Measurements from ENCODE around the gene MAGEH1. TPM values are rescaled to one million over a fixed set of nuclear protein-coding genes. Genes with fewer than 3 reads are reported as not detected.
A peak's percentile ranks its signal among the peaks of the same experiment; 100 is the strongest.
"Not testable (repeated sequence)": the region's sequence is repeated elsewhere in the genome, so short reads cannot be mapped to it uniquely, and the experiment has no call there.

MAGEH1 gene
- total and polyA plus RNA-seq, 4 donors: 113 to 133 (median 123) TPM

DNA sequence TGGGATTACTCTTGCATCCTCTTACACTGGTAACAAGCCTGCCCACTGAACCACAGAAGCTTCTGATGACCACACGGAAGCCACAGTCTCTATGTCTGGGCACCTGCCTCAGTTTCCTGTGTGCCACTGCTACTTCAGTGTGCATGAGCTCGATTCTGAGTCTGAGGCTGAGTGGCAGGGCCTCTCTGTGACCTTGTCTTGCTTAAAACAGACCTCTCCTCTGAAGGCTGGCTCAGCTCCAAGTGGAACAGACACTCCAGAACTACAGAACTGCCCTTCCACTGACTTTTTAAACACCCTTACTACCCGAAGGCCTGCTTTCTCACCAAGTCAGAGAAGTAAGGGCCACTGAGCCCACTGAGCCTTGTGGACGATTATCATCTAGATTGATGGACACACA is 8.0 kb downstream of the MAGEH1 start:
- not testable (repeated sequence) for H3K4me1 ChIP-seq (ENCODE audit: control insufficient read depth, insufficient read depth, low read length); H3K27me3 ChIP-seq (ENCODE audit: control insufficient read depth, insufficient read depth, low read length); H3K27ac ChIP-seq (ENCODE audit: low read depth, low read length); H3K36me3 ChIP-seq (ENCODE audit: control insufficient read depth, insufficient read depth, low read length); H3K4me3 ChIP-seq (ENCODE audit: low read depth, low read length); DNase-seq (ENCODE audit: low read depth in 4 of 6, low spot score in 6 of 6); H3K9me3 ChIP-seq (ENCODE audit: control insufficient read depth, insufficient read depth, low read length)
- WGBS (ENCODE audit: insufficient coverage): no CpG with 5 or more reads among the region's 4 CpGs

DNA sequence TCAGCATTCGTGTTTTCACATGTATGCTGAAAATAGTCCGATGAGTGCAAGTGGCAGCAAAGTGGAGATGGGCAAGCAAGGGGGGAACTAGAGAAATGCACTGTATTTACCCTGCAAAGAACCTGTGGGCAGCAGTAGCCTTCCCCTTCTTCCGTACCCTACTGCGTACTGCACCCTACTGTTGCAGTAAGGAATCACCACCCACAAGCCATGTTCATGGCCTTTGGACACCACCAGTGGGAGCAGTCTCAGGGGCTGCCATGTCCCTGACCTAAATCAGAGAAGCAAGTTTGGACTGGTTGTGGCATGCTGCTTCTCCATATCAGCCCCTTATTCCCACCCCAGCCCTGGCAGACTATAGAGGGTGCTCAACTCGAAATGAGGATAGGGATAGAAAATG is 12.1 kb downstream of the MAGEH1 start:
- WGBS (ENCODE audit: insufficient coverage): no CpG with 5 or more reads among the region's 5 CpGs
- not testable (repeated sequence) for H3K27ac ChIP-seq (ENCODE audit: low read depth, low read length); H3K4me3 ChIP-seq (ENCODE audit: low read depth, low read length); H3K27me3 ChIP-seq (ENCODE audit: control insufficient read depth, insufficient read depth, low read length); DNase-seq (ENCODE audit: low read depth in 4 of 6, low spot score in 6 of 6); H3K9me3 ChIP-seq (ENCODE audit: control insufficient read depth, insufficient read depth, low read length); H3K36me3 ChIP-seq (ENCODE audit: control insufficient read depth, insufficient read depth, low read length); H3K4me1 ChIP-seq (ENCODE audit: control insufficient read depth, insufficient read depth, low read length)

DNA sequence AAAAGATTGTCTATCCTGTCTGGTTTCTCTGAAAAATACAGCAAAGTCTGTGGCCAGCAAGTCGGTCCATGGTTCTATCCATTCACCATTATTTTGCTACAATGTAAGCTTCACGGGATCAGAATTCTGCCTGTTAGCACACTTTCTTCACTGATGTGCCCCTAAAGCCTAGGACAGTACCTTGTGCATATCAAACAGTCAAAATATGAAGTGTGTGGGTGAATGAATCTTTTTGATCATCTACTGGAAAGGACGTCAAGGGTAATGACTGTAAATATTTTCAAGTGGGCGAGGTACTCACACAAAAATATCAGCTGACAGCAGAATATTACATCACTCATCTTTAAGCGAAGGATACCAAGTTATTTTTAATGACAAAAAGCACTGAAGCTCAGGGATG is 13.2 kb downstream of the MAGEH1 start:
- not testable (repeated sequence) for H3K27ac ChIP-seq (ENCODE audit: low read depth, low read length); H3K4me1 ChIP-seq (ENCODE audit: control insufficient read depth, insufficient read depth, low read length); DNase-seq (ENCODE audit: low read depth in 4 of 6, low spot score in 6 of 6); H3K4me3 ChIP-seq (ENCODE audit: low read depth, low read length); H3K36me3 ChIP-seq (ENCODE audit: control insufficient read depth, insufficient read depth, low read length); H3K9me3 ChIP-seq (ENCODE audit: control insufficient read depth, insufficient read depth, low read length); H3K27me3 ChIP-seq (ENCODE audit: control insufficient read depth, insufficient read depth, low read length)
- WGBS (ENCODE audit: insufficient coverage): no CpG with 5 or more reads among the region's 5 CpGs

DNA sequence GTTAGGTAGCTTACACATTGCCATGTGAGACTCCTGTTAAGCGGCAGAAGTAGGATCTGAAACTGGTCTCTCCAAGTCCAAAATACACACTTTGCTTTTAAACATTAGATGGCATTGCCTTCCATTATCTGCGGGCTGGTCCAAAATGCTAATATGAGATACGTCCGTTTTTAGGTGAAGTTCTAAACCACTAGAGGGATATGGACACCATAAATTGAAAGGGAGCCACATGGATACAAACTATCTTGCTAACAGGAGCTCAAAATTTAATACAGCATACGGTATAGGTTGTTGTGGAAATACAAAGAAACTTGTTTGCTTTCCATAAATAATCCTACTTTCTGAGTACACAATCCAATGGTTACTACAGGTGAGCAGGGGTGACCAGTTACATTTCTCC is 13.9 kb downstream of the MAGEH1 start:
- not testable (repeated sequence) for H3K9me3 ChIP-seq (ENCODE audit: control insufficient read depth, insufficient read depth, low read length); H3K27me3 ChIP-seq (ENCODE audit: control insufficient read depth, insufficient read depth, low read length); H3K36me3 ChIP-seq (ENCODE audit: control insufficient read depth, insufficient read depth, low read length); DNase-seq (ENCODE audit: low read depth in 4 of 6, low spot score in 6 of 6); H3K27ac ChIP-seq (ENCODE audit: low read depth, low read length); H3K4me3 ChIP-seq (ENCODE audit: low read depth, low read length); H3K4me1 ChIP-seq (ENCODE audit: control insufficient read depth, insufficient read depth, low read length)
- no CpG with 5 or more reads among the region's 5 CpGs for WGBS (ENCODE audit: insufficient coverage)

DNA sequence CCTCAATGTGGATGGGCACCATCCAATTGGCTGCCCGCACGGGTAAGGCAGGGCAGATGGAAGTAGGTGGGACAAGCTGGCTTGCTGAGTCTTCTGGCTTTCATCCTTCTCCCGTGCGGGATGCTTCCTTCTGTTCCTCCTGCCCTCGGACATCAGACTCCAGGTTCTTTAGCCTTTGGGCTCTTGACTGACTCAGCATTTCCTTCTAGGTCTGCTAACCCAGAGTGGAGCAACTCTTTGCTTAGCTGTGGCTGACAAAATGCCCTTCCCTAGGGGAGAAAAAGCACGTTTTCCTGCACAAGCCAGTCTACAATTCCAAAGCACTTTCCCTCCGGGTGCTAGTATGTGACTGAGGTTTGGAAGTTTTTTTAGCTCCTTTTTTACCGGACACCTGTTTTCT is 28.0 kb downstream of the MAGEH1 start:
- not testable (repeated sequence) for H3K27ac ChIP-seq (ENCODE audit: low read depth, low read length); H3K4me1 ChIP-seq (ENCODE audit: control insufficient read depth, insufficient read depth, low read length); H3K4me3 ChIP-seq (ENCODE audit: low read depth, low read length); H3K36me3 ChIP-seq (ENCODE audit: control insufficient read depth, insufficient read depth, low read length); H3K27me3 ChIP-seq (ENCODE audit: control insufficient read depth, insufficient read depth, low read length); H3K9me3 ChIP-seq (ENCODE audit: control insufficient read depth, insufficient read depth, low read length); DNase-seq (ENCODE audit: low read depth in 4 of 6, low spot score in 6 of 6)
- WGBS (ENCODE audit: insufficient coverage): 80% methylated on average over 1 of the region's 8 CpGs

DNA sequence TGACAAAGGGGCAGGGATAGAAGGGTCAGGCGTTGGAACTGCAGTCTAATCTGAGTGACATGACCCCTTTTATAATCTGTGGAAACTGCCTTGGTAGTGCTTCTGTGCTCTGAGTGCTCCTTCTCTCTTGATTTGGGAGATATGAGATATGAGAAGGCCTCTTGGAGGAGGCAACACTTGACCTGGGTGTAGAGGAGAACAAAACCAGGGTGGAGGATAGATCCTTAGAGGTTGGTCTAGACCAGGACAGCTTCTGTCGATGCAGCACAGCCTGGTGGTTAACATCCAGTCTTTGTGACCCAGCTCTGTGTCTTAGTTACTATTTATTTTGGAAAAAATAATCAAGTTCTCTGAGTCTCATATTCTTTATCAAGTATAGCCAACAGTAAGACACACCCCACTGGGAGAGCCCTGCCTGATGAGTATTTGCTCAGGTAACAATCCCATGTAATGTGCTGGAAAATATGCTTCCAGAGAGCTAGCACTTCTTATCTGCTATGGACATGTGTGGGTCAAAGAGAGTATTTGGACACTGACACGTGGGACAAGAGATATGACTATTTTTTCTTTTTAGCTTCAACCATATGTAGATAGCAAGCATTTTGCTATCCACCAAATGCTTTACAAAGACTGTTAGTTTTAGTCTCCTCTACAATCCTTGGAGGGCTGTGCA is 28.6 kb downstream of the MAGEH1 start:
- DNase-seq (ENCODE audit: low read depth in 4 of 6, low spot score in 6 of 6): no peak
- Histone ChIP-seq H3K4me3 (ENCODE audit: low read depth, low read length) (no peak overlapping the region), H3K27ac (ENCODE audit: low read depth, low read length) (no peak overlapping the region), H3K36me3 (ENCODE audit: control insufficient read depth, insufficient read depth, low read length) (no peaks in the 10 kb centered on the region), H3K4me1 (ENCODE audit: control insufficient read depth, insufficient read depth, low read length) (no peaks in the 10 kb centered on the region), H3K27me3 (ENCODE audit: control insufficient read depth, insufficient read depth, low read length) (no peaks in the 10 kb centered on the region), H3K9me3 (ENCODE audit: control insufficient read depth, insufficient read depth, low read length) (no peaks in the 10 kb centered on the region)
- no CpG with 5 or more reads among the region's 3 CpGs for WGBS (ENCODE audit: insufficient coverage)

DNA sequence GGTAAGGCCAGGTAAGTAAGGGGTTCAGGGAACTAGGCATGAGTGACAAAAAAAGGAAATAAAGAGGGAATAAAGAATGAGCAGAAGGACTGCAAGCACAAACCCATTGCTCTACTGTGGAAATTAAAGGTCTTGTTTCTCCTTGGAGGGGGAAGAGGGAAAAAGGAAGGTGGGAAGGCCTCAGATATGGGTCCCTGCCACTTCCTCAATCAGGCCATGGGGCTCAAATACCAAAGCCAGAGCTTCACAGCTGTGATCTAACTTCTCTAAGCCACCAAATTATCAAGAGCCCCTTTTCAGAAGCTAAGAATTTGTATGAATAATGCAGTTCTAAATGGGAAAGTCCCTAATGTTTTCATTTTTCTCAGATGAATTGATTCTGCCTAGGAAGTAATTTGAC is 33.0 kb downstream of the MAGEH1 start:
- H3K36me3 ChIP-seq (ENCODE audit: control insufficient read depth, insufficient read depth, low read length): no peaks in the 10 kb centered on the region
- H3K27ac ChIP-seq (ENCODE audit: low read depth, low read length): no peak overlapping the region
- H3K4me3 ChIP-seq (ENCODE audit: low read depth, low read length): no peak overlapping the region
- H3K27me3 ChIP-seq (ENCODE audit: control insufficient read depth, insufficient read depth, low read length): no peaks in the 10 kb centered on the region
- H3K4me1 ChIP-seq (ENCODE audit: control insufficient read depth, insufficient read depth, low read length): no peaks in the 10 kb centered on the region
- H3K9me3 ChIP-seq (ENCODE audit: control insufficient read depth, insufficient read depth, low read length): no peaks in the 10 kb centered on the region
- no peak for DNase-seq (ENCODE audit: low read depth in 4 of 6, low spot score in 6 of 6)

DNA sequence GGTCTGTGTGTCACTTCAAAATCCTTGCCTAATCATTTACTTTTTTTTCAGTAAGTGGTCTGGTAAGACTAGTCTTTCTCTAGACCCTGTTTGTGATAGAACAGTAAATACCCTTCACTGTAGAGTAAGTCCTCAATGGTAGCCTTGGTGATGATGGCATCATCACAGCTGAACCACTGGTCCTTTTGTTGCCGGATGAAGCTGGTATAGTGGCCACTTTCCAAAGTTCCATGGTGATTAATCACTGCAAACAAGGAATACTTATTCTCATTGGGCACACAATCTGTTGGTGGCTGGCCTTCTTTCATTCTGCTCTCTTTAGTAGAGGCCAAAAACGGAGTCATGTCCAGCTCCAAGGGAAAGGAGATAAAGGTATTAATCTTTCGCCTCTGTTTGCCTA is 34.8 kb downstream of the MAGEH1 start:
- 56% methylated on average over 2 of the region's 3 CpGs for WGBS (ENCODE audit: insufficient coverage)
- peak in 3 of 6 donors; percentile 61 to 86 (median 79) for DNase-seq (ENCODE audit: low read depth in 4 of 6, low spot score in 6 of 6)
- Histone ChIP-seq H3K9me3 (ENCODE audit: control insufficient read depth, insufficient read depth, low read length) (no peaks in the 10 kb centered on the region), H3K27ac (ENCODE audit: low read depth, low read length) (no peak overlapping the region), H3K4me3 (ENCODE audit: low read depth, low read length) (no peak overlapping the region), H3K4me1 (ENCODE audit: control insufficient read depth, insufficient read depth, low read length) (no peaks in the 10 kb centered on the region), H3K36me3 (ENCODE audit: control insufficient read depth, insufficient read depth, low read length) (no peaks in the 10 kb centered on the region), H3K27me3 (ENCODE audit: control insufficient read depth, insufficient read depth, low read length) (no peaks in the 10 kb centered on the region)

DNA sequence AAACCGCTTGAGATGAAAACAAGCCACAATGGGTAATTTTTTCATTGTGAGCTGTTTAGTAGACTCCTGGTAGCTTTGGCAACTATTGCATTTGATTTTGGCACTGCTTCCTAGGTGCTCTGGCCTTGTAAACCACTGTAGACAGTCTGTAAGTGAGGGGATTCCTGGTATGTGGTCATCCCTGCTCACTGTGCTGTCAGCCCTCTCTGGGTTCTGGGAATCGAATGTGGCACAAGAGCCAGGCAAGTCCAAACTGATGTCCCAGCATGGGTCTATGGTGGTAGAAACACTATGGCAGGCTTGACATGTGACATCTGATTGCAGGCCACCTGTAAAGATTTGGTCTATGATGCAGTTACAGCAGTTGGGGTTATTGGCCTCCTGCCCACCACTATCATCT is 35.2 kb downstream of the MAGEH1 start:
- H3K27me3 ChIP-seq (ENCODE audit: control insufficient read depth, insufficient read depth, low read length): no peaks in the 10 kb centered on the region
- no peak overlapping the region for H3K27ac ChIP-seq (ENCODE audit: low read depth, low read length)
- H3K4me3 ChIP-seq (ENCODE audit: low read depth, low read length): no peak overlapping the region
- no peaks in the 10 kb centered on the region for H3K9me3 ChIP-seq (ENCODE audit: control insufficient read depth, insufficient read depth, low read length)
- no peak for DNase-seq (ENCODE audit: low read depth in 4 of 6, low spot score in 6 of 6)
- 29% methylated on average over 1 of the region's 2 CpGs for WGBS (ENCODE audit: insufficient coverage)
- H3K36me3 ChIP-seq (ENCODE audit: control insufficient read depth, insufficient read depth, low read length): no peaks in the 10 kb centered on the region
- H3K4me1 ChIP-seq (ENCODE audit: control insufficient read depth, insufficient read depth, low read length): no peaks in the 10 kb centered on the region

DNA sequence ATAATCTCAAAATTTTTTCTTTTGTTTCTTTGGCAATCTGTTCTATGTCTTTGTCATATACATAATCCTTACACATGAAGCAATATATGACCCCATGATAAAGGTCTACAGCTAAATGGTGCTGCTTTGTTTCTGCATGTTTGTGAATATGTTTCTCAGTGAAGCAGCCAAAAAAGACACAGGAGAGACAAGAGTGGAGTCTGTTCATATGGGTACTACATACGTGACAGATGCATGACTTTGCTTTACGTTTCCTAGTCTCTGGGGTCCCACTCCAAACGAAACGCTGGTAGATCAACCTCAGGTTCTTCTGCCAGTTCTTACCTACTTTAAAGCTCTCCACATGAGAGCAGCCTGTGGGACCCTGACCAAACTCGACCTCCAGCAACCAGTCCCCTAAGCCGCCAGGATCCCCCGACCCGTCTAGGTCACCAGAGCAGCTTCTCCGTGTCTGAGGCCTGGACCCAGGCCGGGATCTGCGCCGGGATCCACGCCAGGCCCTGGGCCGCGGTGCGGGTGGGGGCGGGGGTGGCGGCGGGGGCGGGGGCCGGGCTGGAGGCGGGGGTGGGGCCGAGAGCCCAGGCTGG is 36.2 kb downstream of the MAGEH1 start:
- Histone ChIP-seq H3K9me3 (ENCODE audit: control insufficient read depth, insufficient read depth, low read length) (no peaks in the 10 kb centered on the region), H3K27me3 (ENCODE audit: control insufficient read depth, insufficient read depth, low read length) (no peaks in the 10 kb centered on the region), H3K36me3 (ENCODE audit: control insufficient read depth, insufficient read depth, low read length) (no peaks in the 10 kb centered on the region), H3K4me3 (ENCODE audit: low read depth, low read length) (peak overlapping the region; percentile 37), H3K4me1 (ENCODE audit: control insufficient read depth, insufficient read depth, low read length) (no peaks in the 10 kb centered on the region), H3K27ac (ENCODE audit: low read depth, low read length) (peak overlapping the region; percentile 94)
- DNase-seq (ENCODE audit: low read depth in 4 of 6, low spot score in 6 of 6): peak in 1 of 6 donors; percentile 54
- 37% methylated on average over 8 of the region's 23 CpGs for WGBS (ENCODE audit: insufficient coverage)
